Measurements from ENCODE around the gene MYH11.
"Not testable (repeated sequence)": the region's sequence is repeated elsewhere in the genome, so short reads cannot be mapped to it uniquely, and the experiment has no call there.

MYH11 gene

DNA sequence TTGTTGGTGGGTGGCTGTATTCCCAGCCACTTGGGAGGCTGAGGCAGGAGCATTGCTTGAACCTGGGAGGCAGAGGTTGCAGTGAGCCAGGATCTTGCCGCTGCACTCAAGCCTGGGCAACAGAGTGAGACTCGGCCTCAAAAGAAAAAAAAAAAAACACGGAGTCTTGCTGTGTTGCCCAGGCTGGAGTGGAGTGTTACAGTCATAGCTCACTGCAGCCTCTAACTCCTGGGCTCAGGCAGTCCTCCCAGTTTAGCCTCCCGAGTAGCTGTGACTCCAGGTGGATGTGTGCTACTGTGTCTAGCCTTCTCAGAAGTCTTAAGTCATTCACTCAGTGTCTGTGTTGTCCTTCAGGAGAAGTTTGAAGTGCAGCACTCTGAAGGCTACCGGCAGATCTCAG is 179.4 kb downstream of the MYH11 start:
- Histone ChIP-seq H3K4me1 (ENCODE audit: control insufficient read depth, insufficient read depth, low read length) (peaks cover 8% of the 10 kb centered on the region), H3K27ac (ENCODE audit: low read depth, low read length) (no peak overlapping the region), H3K4me3 (ENCODE audit: low read length) (no peak overlapping the region), H3K27me3 (ENCODE audit: control insufficient read depth, insufficient read depth, low read length) (no peaks in the 10 kb centered on the region), H3K36me3 (ENCODE audit: control insufficient read depth, insufficient read depth, low read length) (peaks cover 10% of the 10 kb centered on the region), H3K9ac (ENCODE audit: low read length) (no peak overlapping the region)

DNA sequence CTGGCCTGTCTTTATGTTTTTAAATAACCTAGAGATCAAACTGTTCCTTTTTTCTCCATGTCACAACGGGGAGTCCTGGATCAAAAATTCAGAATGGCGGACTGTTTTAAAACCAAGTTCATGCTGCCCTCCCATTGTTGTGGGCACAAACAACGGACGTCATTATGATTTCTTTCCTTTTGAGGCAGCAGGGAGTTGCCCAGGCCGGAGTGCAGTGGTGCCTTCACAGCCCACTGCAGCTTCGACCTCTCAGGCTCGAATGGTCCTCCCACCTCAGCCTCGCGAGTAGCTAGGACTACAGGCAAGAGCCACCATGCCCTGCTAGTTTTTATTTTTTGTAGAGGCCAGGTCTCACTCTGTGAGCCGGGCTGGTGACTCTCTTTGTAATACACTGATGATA is 180.3 kb downstream of the MYH11 start:
- Histone ChIP-seq H3K27me3 (ENCODE audit: control insufficient read depth, insufficient read depth, low read length) (no peaks in the 10 kb centered on the region), H3K27ac (ENCODE audit: low read depth, low read length) (no peak overlapping the region), H3K4me3 (ENCODE audit: low read length) (no peak overlapping the region), H3K36me3 (ENCODE audit: control insufficient read depth, insufficient read depth, low read length) (peaks cover 10% of the 10 kb centered on the region), H3K4me1 (ENCODE audit: control insufficient read depth, insufficient read depth, low read length) (peaks cover 11% of the 10 kb centered on the region), H3K9ac (ENCODE audit: low read length) (no peak overlapping the region)

DNA sequence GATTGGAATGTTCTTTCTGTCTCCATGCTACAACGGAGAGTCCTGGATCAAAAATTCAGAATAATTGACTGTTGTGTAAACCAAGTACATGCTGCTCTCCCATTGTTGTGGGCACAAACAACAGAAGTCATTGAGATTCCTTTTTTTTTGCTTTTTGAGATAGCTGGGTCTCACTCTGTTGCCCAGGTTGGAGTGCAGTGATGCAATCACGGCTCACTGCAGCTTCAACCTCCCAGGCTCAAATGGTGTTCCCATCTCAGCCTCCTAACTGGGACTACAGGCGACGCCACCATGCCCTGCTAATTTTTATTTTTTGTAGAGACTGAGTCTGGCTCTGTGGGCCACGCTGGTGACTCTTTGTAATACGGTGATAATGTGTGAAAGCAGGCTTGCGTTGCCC is 182.3 kb downstream of the MYH11 start:
- H3K36me3 ChIP-seq (ENCODE audit: control insufficient read depth, insufficient read depth, low read length) = peaks cover 13% of the 10 kb centered on the region
- no peaks in the 10 kb centered on the region for H3K27me3 ChIP-seq (ENCODE audit: control insufficient read depth, insufficient read depth, low read length)
- no peak overlapping the region for H3K4me3 ChIP-seq (ENCODE audit: low read length)
- H3K27ac ChIP-seq (ENCODE audit: low read depth, low read length) = no peak overlapping the region
- no peak overlapping the region for H3K9ac ChIP-seq (ENCODE audit: low read length)
- peaks cover 11% of the 10 kb centered on the region for H3K4me1 ChIP-seq (ENCODE audit: control insufficient read depth, insufficient read depth, low read length)

DNA sequence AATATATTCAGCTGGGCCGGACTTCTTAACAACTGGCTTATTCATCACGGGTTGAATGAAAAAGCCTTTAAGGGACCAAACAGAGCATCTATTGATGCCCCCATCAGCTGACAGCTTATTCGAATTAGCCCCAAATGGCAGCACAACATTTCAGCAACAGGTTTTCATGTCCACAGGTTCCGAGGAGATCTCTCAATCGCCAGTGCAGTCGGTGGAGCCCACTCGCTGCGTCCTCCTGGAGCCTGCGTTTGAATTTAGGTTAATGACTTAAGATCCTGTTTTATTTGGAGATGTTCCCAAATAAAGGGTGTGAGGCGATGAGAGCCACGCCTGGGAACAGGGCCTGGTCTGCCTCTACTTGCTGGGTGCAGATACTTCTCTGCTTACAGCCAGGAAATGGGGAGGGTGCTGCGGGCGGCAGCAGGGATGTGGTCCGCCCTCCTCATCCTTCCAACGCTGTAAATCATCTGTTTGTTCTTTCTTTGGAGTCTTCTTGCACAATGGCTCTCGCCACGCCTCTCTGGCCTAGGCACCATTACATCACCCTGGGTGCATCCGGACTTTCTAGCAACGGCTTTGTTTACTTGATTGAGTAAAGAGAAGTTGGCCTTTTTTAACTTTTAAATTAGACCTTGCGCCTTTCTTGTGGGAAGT is 184.2 kb downstream of the MYH11 start:
- H3K36me3 ChIP-seq (ENCODE audit: control insufficient read depth, insufficient read depth, low read length) = peaks cover 15% of the 10 kb centered on the region
- H3K27me3 ChIP-seq (ENCODE audit: control insufficient read depth, insufficient read depth, low read length) = no peaks in the 10 kb centered on the region
- H3K27ac ChIP-seq (ENCODE audit: low read depth, low read length) = peak overlapping the region; percentile 91
- peak overlapping the region; percentile 27 for H3K4me3 ChIP-seq (ENCODE audit: low read length)
- H3K4me1 ChIP-seq (ENCODE audit: control insufficient read depth, insufficient read depth, low read length) = peaks cover 11% of the 10 kb centered on the region
- no peak overlapping the region for H3K9ac ChIP-seq (ENCODE audit: low read length)

DNA sequence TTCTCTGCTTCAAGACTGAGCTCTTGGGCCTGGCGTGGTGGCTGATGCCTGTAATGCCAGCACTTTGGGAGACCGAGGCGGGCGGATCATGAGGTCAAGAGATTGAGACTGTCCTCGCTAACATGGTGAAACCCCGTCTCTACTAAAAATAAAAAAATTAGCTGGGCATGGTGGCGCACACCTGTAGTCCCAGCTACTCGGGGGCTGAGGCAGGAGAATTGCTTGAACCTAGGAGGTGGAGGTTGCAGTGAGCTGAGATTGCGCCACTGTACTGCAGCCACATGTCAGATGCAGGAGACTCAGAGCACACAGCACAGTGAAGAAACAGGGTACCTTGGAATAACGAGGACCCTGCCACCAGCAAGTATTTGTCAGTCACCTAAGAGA is 184.7 kb downstream of the MYH11 start:
- Histone ChIP-seq H3K36me3 (ENCODE audit: control insufficient read depth, insufficient read depth, low read length) (peaks cover 13% of the 10 kb centered on the region), H3K4me1 (ENCODE audit: control insufficient read depth, insufficient read depth, low read length) (peaks cover 11% of the 10 kb centered on the region), H3K27ac (ENCODE audit: low read depth, low read length) (peak overlapping the region; percentile 91)
- H3K27me3 ChIP-seq (ENCODE audit: control insufficient read depth, insufficient read depth, low read length); H3K9ac ChIP-seq (ENCODE audit: low read length); H3K4me3 ChIP-seq (ENCODE audit: low read length): not testable (repeated sequence)

DNA sequence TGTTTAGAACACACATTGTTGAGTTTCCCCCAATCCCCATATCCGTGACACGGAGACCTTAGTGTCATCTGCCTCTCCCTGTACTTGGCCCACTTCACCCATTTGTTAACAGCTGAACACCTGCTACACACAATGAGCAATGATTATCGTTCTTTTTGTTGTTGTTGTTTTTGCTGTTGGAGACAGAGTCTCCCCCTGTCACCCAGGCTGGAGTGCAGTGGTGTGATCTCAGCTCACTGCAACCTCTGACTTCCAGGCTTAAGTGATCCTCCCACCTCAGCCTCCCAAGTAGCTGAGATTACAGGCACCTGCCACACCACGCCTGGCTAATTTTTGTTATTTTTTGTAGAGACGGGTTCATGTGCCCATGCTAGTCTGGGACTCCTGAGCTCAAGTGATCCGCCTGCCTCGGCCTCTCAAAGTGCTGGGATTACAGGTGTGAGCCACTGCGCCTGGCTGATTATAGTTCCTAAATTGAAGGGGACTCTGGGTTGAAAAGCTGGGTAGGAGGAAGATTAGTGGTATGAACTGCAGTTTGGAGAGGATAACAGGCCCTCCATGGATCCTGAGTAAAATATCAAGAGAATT is 185.2 kb downstream of the MYH11 start:
- Histone ChIP-seq H3K4me1 (ENCODE audit: control insufficient read depth, insufficient read depth, low read length) (peaks cover 11% of the 10 kb centered on the region), H3K27me3 (ENCODE audit: control insufficient read depth, insufficient read depth, low read length) (no peaks in the 10 kb centered on the region), H3K9ac (ENCODE audit: low read length) (no peak overlapping the region), H3K27ac (ENCODE audit: low read depth, low read length) (peak overlapping the region; percentile 91), H3K4me3 (ENCODE audit: low read length) (no peak overlapping the region), H3K36me3 (ENCODE audit: control insufficient read depth, insufficient read depth, low read length) (peaks cover 13% of the 10 kb centered on the region)

DNA sequence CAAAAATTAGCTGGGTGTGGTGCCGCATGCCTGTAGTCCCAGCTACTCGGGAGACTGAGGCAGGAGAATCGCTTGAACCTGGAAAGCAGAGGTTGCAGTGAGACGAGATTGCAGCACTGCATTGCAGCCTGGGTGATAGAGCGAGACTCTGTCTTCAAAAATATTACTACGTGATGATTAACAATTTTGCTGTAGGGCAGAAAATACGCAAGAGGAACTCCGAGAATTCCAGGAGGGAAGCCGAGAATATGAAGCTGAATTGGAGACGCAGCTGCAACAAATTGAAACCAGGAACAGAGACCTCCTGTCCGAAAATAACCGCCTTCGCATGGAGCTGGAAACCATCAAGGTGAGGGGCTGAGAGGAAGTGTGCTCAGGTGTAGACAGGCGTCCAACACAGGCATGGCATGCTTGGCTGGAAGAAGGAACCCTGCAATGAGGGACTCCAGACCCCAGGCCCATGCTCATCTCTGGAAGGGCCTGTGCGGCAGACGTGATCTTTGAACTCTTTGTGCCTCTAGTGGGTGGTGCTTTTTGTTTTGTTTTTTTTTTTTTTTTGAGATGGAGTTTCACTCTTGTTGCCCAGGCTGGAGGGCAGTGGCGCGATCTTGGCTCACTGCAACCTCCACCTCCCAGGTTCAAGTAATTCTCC is 189.6 kb downstream of the MYH11 start:
- Histone ChIP-seq H3K4me1 (ENCODE audit: control insufficient read depth, insufficient read depth, low read length) (peaks cover under 1% of the 10 kb centered on the region), H3K36me3 (ENCODE audit: control insufficient read depth, insufficient read depth, low read length) (peaks cover 13% of the 10 kb centered on the region), H3K9ac (ENCODE audit: low read length) (no peak overlapping the region), H3K27me3 (ENCODE audit: control insufficient read depth, insufficient read depth, low read length) (no peaks in the 10 kb centered on the region), H3K27ac (ENCODE audit: low read depth, low read length) (no peak overlapping the region), H3K4me3 (ENCODE audit: low read length) (no peak overlapping the region)

DNA sequence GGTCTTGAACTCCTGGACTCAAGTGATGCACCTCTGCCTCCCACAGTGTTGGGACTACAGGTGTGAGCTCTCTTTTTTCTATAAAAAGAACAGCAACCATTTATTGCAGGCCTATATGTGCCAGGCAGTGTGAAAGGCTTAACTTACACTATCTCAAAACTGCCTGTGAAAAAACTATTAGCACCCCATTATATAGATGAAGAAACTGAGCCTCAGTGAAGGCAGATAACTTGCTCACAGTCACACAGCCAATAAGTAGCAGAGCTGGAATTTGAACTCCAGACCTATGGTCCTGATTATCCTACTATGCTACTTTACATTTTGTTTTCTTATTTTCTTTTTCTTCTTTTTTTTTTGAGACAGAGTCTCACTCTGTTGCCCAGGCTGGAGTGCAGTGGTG is 191.7 kb downstream of the MYH11 start:
- no peak overlapping the region for H3K9ac ChIP-seq (ENCODE audit: low read length)
- no peaks in the 10 kb centered on the region for H3K27me3 ChIP-seq (ENCODE audit: control insufficient read depth, insufficient read depth, low read length)
- H3K4me3 ChIP-seq (ENCODE audit: low read length) = no peak overlapping the region
- no peaks in the 10 kb centered on the region for H3K4me1 ChIP-seq (ENCODE audit: control insufficient read depth, insufficient read depth, low read length)
- peaks cover 11% of the 10 kb centered on the region for H3K36me3 ChIP-seq (ENCODE audit: control insufficient read depth, insufficient read depth, low read length)
- H3K27ac ChIP-seq (ENCODE audit: low read depth, low read length) = no peak overlapping the region

DNA sequence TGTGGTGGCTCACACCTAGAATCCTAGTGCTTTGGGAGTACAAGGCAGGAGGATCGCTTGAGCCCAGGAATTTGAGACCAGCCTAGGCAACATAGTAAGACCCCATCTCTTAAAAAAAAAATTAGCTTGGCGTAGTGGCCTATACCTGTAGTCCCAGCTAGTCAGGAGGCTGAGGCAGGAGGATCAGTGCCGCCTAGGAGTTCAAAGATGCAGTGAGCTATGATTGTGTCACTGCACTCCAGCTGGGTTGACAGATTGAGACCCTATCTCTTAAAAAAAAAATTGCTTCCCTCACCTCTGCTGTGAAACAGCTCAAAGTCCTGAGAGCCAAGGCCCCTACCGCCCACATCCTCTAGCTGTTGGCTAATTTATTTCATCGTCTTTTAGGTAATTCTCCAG is 196.6 kb downstream of the MYH11 start:
- Histone ChIP-seq H3K27ac (ENCODE audit: low read depth, low read length) (peak overlapping the region; percentile 28), H3K4me1 (ENCODE audit: control insufficient read depth, insufficient read depth, low read length) (no peaks in the 10 kb centered on the region), H3K4me3 (ENCODE audit: low read length) (no peak overlapping the region), H3K27me3 (ENCODE audit: control insufficient read depth, insufficient read depth, low read length) (no peaks in the 10 kb centered on the region), H3K9ac (ENCODE audit: low read length) (no peak overlapping the region), H3K36me3 (ENCODE audit: control insufficient read depth, insufficient read depth, low read length) (no peaks in the 10 kb centered on the region)

DNA sequence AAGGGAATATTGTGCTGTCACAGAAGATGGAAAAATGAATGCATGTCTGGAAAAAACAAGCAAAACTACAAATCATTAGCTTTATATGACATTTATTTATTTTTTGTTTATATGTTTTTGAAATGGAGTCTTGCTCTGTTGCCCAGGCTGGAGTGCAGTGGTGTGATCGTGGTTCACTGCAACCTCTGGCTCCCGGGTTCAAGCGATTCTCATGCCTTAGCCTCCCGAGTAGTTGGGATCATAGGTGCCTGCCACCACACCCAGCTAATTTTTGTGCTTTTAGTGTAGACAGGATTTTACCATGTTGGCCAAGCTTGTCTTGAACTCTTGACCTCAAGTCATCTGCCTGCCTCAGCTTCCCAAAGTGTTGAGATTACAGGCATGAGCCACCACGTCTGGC is 198.3 kb downstream of the MYH11 start:
- Histone ChIP-seq H3K4me3 (ENCODE audit: low read length) (no peak overlapping the region), H3K27ac (ENCODE audit: low read depth, low read length) (no peak overlapping the region), H3K27me3 (ENCODE audit: control insufficient read depth, insufficient read depth, low read length) (no peaks in the 10 kb centered on the region), H3K9ac (ENCODE audit: low read length) (no peak overlapping the region), H3K36me3 (ENCODE audit: control insufficient read depth, insufficient read depth, low read length) (no peaks in the 10 kb centered on the region), H3K4me1 (ENCODE audit: control insufficient read depth, insufficient read depth, low read length) (no peaks in the 10 kb centered on the region)

DNA sequence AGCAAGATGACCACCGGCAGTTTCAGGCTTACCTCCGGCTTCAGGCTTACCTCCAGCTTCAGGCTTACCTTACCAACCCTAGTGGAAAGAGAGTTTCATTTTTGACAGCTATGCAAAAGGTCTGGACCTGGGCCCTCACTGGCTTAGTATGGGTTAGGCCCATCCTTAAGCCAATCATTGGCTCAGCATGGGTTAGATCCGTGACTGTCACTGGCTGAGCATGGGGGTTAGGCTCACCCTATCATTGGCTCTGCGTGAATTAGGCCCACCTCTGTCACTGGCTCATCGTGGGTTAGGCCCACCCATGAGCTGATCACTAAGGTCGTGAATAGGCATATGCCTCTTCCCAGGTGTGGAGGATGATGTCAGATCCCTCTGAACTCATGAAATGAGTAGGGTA is 198.7 kb downstream of the MYH11 start:
- Histone ChIP-seq H3K4me1 (ENCODE audit: control insufficient read depth, insufficient read depth, low read length) (no peaks in the 10 kb centered on the region), H3K27ac (ENCODE audit: low read depth, low read length) (no peak overlapping the region), H3K9ac (ENCODE audit: low read length) (no peak overlapping the region), H3K36me3 (ENCODE audit: control insufficient read depth, insufficient read depth, low read length) (no peaks in the 10 kb centered on the region), H3K4me3 (ENCODE audit: low read length) (no peak overlapping the region), H3K27me3 (ENCODE audit: control insufficient read depth, insufficient read depth, low read length) (no peaks in the 10 kb centered on the region)

DNA sequence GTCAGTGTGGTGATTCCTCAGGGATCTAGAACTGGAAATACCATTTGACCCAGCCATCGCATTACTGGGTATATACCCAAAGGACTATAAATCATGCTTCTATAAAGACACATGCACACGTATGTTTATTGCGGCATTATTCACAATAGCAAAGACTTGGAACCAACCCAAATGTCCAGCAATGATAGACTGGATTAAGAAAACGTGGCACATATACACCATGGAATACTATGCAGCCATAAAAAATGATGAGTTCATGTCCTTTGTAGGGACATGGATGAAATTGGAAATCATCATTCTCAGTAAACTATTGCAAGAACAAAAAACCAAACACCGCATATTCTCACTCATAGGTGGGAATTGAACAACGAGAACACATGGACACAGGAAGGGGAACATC is 201.3 kb downstream of the MYH11 start:
- not testable (repeated sequence) for H3K9ac ChIP-seq (ENCODE audit: low read length)

DNA sequence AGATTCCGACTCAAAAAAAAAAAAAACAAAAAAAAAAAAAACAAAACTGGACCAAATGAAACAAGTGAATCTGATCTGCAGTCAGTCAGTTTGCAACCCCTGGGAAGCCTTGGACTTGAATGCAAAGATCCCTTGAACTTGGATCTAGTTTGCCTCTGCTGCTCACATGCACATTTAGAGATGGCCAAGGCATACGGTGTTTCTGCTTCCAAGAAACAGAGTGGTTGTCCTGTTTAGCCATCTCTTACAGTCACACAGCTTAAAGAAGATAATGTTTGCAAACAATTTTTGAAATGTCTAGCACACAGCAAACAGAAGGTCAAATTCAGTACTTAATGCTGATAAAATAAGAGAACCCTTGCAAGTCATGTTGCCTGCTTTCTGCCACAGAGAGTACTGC is 202.2 kb downstream of the MYH11 start:
- Histone ChIP-seq H3K36me3 (ENCODE audit: control insufficient read depth, insufficient read depth, low read length) (no peaks in the 10 kb centered on the region), H3K27ac (ENCODE audit: low read depth, low read length) (no peak overlapping the region), H3K4me1 (ENCODE audit: control insufficient read depth, insufficient read depth, low read length) (peaks cover 6% of the 10 kb centered on the region), H3K9ac (ENCODE audit: low read length) (no peak overlapping the region), H3K27me3 (ENCODE audit: control insufficient read depth, insufficient read depth, low read length) (no peaks in the 10 kb centered on the region), H3K4me3 (ENCODE audit: low read length) (no peak overlapping the region)

More for the DNA sequence above, 201.3 kb downstream of the MYH11 start:
- H3K4me3 ChIP-seq (ENCODE audit: low read length); H3K4me1 ChIP-seq (ENCODE audit: control insufficient read depth, insufficient read depth, low read length); H3K27me3 ChIP-seq (ENCODE audit: control insufficient read depth, insufficient read depth, low read length); H3K36me3 ChIP-seq (ENCODE audit: control insufficient read depth, insufficient read depth, low read length); H3K27ac ChIP-seq (ENCODE audit: low read depth, low read length): not testable (repeated sequence)

Data from rectal smooth muscle tissue (tissue), 1 donor.